RWPE1 (cell line): ENCODE measurements around the gene RIMBP2.

Source experiments
- CTCF ChIA-PET: fragments of 350-600 bp; sonication (Branson Sonifier 250); formaldehyde crosslinking; extraction: SDS; loops from one replicate; lab custom pipeline; 2021; lab: Yijun Ruan, JAX
- POLR2A ChIA-PET: fragments of 400-600 bp; formaldehyde crosslinking; extraction: SDS; loops from one replicate; lab custom pipeline; 2020; ENCODE audit warnings: antibody characterized with exemption; ENCODE audit not compliant: low non-redundant PET; lab: Yijun Ruan, JAX
- DNase-seq: peaks from one replicate; pipeline ENCODE4 v3.0.0; 2012; ENCODE audit warnings: low spot score
- H3K27ac ChIP-seq: fragments of 450-650 bp; 2 replicates; pipeline ENCODE4 v1.5.1; 2017
- TF ChIP-seq, protein P1 (sequence below): fragments of 450-650 bp; conservative IDR thresholded peaks from 2 replicates; pipeline ENCODE4 v1.5.1; 2017; ENCODE audit warnings: low read depth, mild to moderate bottlenecking

The RIMBP2 gene

DNA sequence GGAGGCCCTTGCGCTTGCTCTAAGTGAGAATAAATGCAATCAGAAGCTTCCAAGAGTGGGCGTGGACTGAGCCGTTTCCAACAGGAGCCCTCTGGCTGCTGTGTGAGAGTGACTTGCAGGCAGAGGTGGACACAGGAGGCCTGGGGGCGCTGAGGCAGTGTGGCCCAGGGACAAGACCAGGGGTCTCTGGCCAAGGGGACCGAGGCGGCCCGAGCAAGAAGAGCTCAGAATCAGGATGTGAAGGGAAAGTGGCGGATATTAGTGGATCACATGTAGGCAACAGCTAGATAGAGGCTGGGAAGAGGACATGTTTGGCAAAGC lies 8.6 kb downstream of the RIMBP2 start:
- ChIA-PET CTCF (interaction anchor here (0.6 kb wide), 1 partner anchor 91 kb away, joined by 3 read pairs; no protein-coding TSS in a partner anchor), POLR2A (no interaction called here)
- DNase-seq = no peak
- no peak overlapping the region for H3K27ac ChIP-seq
- TF ChIP-seq, protein P1, sequence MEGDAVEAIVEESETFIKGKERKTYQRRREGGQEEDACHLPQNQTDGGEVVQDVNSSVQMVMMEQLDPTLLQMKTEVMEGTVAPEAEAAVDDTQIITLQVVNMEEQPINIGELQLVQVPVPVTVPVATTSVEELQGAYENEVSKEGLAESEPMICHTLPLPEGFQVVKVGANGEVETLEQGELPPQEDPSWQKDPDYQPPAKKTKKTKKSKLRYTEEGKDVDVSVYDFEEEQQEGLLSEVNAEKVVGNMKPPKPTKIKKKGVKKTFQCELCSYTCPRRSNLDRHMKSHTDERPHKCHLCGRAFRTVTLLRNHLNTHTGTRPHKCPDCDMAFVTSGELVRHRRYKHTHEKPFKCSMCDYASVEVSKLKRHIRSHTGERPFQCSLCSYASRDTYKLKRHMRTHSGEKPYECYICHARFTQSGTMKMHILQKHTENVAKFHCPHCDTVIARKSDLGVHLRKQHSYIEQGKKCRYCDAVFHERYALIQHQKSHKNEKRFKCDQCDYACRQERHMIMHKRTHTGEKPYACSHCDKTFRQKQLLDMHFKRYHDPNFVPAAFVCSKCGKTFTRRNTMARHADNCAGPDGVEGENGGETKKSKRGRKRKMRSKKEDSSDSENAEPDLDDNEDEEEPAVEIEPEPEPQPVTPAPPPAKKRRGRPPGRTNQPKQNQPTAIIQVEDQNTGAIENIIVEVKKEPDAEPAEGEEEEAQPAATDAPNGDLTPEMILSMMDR = no peak

DNA sequence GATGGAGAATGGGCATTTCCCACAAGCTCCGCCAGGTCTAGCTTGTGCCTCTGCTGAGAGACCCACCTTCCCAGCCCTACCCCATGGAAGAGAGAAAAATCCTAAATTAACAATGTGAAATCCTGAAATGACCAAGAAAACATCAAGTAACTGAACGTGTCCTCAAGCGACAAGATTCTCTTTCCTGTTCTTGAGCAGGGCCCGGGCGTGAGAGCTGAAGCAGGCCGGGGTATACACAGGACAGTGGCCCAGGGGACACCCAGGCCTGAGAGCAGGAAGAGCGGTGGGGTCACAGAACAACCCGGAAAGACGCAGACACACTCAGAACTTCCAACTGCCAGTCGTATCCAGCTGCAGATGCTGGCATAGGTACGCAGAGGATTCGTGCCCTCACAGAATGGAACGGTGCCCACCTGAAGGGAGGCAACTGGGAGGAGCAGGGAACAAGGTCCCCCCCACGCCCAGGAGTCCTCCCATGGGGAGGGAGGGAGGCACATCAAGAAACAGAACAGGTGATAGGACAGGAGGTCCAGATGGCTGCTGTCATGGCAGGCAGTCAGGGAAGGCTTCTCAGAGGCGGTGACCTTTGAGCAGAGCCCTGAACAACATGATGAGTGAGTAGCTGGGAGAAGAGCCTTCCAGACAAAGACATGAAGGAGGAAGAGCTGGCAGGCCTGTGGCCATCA lies 9.1 kb downstream of the RIMBP2 start:
- ChIA-PET CTCF (interaction anchor here (0.6 kb wide), 1 partner anchor 90 kb away, joined by 3 read pairs; no protein-coding TSS in a partner anchor), POLR2A (no interaction called here)
- TF ChIP-seq, protein P1 = no peak
- no peak overlapping the region for H3K27ac ChIP-seq
- no peak for DNase-seq

DNA sequence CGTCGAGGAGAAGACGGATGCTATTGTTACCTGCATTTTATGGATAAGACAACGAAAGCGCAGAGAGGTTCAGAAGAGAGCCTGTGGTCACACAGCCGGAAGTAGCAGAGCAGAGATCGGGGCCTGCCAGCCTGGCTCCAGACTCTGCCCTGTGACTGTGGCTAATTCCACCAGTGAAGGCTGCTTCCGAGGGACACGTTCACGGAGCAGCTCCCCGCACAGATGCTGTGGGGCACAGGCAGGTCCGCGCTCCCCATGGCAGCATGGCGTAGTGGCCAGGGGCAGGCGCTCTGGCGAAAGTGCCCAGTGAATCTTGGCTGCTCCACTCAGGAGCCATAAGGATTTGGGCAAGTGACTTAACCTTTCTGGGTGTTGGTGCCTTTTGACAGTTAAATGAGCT lies 9.8 kb downstream of the RIMBP2 start:
- TF ChIP-seq, protein P1 = no peak
- DNase-seq = no peak
- CTCF ChIA-PET = no interaction called here
- no peak overlapping the region for H3K27ac ChIP-seq
- POLR2A ChIA-PET = no interaction called here

DNA sequence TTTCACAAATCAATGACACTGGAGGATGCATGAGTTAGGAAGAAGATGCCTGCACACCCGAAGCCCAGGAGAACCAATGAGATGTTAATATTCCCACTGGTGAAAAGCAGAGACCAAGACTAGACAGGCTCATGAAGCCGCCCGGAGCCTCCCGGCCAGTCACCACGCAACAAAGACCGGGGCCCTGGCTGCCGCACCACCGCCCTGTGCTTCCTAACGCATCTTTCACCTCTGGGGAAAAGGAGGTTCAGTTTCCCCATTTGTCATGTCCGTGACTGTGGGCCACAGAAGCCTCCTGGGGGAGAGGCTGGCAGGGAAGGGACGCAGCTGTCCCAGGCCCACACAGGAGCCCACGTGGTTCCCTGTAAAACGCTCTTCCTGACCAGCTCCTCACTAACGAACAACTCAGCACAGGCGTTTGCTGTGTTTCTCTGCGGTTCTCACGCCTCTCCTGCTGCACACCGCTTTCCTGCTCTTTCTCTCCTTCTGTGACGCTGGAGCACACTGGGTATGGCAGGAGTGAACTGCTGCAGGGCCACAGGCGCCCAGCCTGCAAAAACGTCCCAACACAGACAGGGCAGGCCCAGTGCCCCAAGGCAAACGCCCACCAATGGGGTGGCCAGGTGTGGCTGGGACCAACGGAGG lies 10.8 kb downstream of the RIMBP2 start:
- POLR2A ChIA-PET = no interaction called here
- CTCF ChIA-PET = no interaction called here
- no peak overlapping the region for H3K27ac ChIP-seq
- no peak for DNase-seq
- TF ChIP-seq, protein P1 = no peak

DNA sequence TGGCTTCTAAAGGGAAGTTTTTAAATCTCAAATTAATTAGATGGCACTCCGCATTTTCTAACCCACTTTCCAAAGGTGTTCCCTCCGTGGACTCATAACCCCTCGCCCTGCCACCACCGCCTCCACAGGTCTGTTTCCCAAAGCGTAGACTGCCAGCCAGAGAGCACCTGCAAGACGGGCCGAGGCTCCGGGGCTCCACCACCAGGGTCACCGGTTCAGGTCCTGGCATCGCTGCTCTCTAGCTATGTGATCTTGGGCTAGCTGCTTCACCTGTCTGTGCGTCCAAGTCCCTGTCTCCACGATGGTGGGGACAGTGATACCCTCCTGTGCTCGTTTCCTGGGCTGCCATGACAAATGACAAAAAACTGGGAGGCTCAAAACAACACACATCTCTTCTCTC lies 11.5 kb downstream of the RIMBP2 start:
- POLR2A ChIA-PET = no interaction called here
- H3K27ac ChIP-seq = no peak overlapping the region

DNA sequence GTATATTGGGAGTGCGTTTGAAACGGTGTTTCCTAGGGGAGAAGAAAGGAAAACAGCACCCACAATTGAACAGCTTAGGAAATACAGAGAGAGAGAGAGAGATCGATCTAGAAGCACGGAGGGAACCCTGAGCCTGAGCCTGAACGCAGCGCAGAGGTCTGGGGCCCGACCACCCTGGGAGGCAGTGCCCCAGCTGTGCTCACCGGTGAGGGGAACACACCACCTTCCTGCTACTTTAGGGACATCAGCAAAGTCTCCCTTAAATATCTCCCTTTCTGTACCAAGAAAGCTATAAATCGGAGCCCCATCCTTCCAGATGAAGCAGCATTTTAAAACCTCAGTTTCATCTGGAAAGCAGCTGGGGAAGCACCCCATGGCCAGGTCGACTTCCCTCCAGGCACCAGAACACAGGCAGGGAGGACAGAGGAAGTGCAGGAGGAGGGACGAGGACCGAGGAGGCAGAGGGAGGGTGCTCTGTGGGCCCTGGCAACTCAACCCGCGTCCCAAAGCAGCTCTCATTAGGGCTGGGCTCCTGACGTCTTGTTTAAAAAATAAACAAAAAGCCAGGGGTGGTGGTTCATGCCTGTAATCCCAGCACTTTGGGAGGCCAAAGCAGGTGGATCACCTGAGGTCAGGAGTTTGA lies 12.2 kb downstream of the RIMBP2 start:
- ChIA-PET CTCF (interaction anchor here (0.7 kb wide), 1 partner anchor 369 kb away, joined by 6 read pairs; no protein-coding TSS in a partner anchor), POLR2A (no interaction called here)
- H3K27ac ChIP-seq = no peak overlapping the region
- TF ChIP-seq, protein P1 = no peak
- DNase-seq = no peak

More for the DNA sequence above, 11.5 kb downstream of the RIMBP2 start:
- TF ChIP-seq, protein P1 = no peak
- CTCF ChIA-PET = interaction anchor here (0.7 kb wide), 1 partner anchor 369 kb away, joined by 6 read pairs; no protein-coding TSS in a partner anchor
- no peak for DNase-seq
